H54 (cell line): ENCODE results near the gene TMEM139.
"Not testable (repeated sequence)": the region's sequence is repeated elsewhere in the genome, so short reads cannot be mapped to it uniquely, and the experiment has no call there.

Experiments
- DNase-seq: peaks from one replicate; pipeline ENCODE4 v3.0.0; 2011; ENCODE audit warnings: low spot score, mixed read lengths; ENCODE audit not compliant: insufficient read length
- FAIRE-seq: peaks from 3 replicates; lab custom pipeline; 2011; peaks lifted over from hg19 to GRCh38; lab: Jason Lieb, UNC
- POLR2A ChIP-seq: IDR thresholded peaks from 2 replicates; pipeline ENCODE4 v1.6.1; 2011; ENCODE audit warnings: low read depth, mild to moderate bottlenecking, low read length

The TMEM139 gene

DNA sequence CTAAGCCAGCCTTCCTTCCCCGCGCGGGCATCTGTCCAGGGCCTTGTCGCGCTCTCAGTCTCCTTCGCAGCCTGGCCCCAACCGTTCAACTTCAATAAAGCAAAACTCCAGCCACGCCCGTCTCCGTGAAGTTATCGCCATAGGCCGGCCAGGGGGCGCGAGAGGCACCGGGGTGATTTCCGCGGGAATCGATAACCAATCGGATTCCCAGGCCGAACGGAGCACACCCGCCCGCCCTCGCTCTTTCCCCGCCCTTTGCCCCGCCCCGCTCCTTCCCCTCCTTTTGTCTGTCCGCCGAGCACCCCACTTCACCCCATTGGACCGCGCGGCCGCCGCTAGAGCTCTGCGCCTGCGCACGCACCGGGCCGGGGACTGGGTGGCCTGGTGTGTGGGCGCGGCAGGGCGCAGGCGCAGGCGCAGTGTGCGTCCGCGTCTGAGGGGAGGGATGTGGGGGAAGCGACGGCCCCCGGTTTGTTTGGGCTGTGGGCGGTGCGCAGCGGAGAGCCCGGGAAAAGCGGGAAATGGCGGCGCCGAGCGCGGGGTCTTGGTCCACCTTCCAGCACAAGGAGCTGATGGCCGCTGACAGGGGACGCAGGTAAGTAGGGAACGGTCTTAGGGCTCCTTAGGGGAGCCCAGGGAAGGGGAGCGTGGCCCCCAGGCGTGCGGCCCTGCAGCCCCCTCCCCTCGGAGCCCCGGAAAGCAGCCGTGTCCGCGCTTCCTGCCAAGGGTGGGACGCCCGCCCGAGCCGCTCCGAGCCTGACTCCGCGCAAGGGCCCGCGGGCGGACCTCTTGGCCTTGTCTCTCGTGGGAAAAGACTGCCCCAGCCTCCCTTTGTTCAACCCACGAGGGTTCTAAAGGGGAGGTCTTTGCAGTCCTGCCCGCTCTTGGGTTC is 3.4 kb downstream of the TMEM139 start, which contains the start of gene CASP2:
Gene CASP2 (plus strand): TSS at position 417 of the 892 bp plus-strand sequence. CDS start 105 bp downstream, at position 522.
- DNase-seq (peak; percentile 97), FAIRE-seq (no peak)
- TF ChIP-seq POLR2A = peak; percentile 83

DNA sequence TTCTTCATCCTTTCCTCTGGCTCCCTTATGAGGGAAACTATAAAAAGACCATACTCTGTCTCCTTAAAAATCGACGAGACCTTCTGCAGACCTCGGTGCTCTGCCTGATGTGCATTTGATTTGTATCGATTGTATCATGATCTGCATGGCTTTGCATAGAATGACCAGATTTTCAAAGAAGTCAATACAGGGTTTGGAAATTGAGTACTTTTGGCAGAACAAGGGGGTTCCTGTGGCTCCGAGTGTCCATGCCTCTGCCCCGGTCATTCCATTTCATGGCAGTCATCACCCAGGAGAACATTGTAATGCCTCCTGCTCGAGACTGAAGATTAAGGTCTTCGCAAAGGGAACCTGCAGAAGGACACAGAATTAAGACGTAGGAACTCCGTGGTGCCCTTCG is 4.1 kb downstream of the TMEM139 start:
- DNase-seq (peak; percentile 15), FAIRE-seq (no peak)
- no peak for TF ChIP-seq POLR2A

GRCh38 chr7:143289421-143289820 is 4.7 kb downstream of the TMEM139 start:
- no peak for FAIRE-seq
- no peak for DNase-seq
- TF ChIP-seq POLR2A = no peak

- not testable (repeated sequence) for DNase-seq, FAIRE-seq
These were observed 5.1 kb downstream of the TMEM139 start for GRCh38 chr7:143289888-143290287.

- TF ChIP-seq POLR2A = no peak
- FAIRE-seq (no peak), DNase-seq (no peak)
These were observed 5.5 kb downstream of the TMEM139 start for GRCh38 chr7:143290293-143290692.

GRCh38 chr7:143292876-143293275 is 8.1 kb downstream of the TMEM139 start:
- no peak for TF ChIP-seq POLR2A
- DNase-seq (no peak), FAIRE-seq (no peak)

GRCh38 chr7:143295870-143296269 is 11.1 kb downstream of the TMEM139 start:
- no peak for TF ChIP-seq POLR2A
- DNase-seq (no peak), FAIRE-seq (no peak)

DNA sequence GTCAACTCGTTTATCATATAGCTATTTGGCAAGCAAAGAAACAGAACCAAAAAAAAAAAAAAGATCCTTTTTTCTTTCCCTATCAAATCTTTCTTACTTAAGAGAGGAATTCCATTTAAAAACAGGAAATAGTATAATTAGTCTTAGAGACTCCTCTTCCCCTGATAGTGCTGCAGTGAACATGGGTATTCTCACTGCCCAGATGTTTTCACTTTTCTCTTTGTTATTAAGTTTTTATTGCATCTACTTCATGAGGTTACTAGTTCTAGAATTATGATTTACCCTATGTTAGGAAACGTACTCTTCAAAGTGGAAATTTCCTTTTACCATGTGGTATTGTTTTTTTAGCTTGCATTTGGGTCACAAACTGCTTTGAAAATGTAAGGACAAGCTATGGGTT is 11.9 kb downstream of the TMEM139 start:
- FAIRE-seq (no peak), DNase-seq (no peak)
- no peak for TF ChIP-seq POLR2A

- DNase-seq (no peak), FAIRE-seq (no peak)
- TF ChIP-seq POLR2A = no peak
These were observed 14.6 kb downstream of the TMEM139 start for GRCh38 chr7:143299346-143299745.

- FAIRE-seq = no peak
- DNase-seq = peak; percentile 16
- TF ChIP-seq POLR2A = no peak
These were observed 15.1 kb downstream of the TMEM139 start for GRCh38 chr7:143299840-143300239.

GRCh38 chr7:143300959-143301935 is 16.5 kb downstream of the TMEM139 start:
- no peak for FAIRE-seq
- DNase-seq = no peak
- TF ChIP-seq POLR2A = no peak

- DNase-seq = no peak
These were observed 19.0 kb downstream of the TMEM139 start for GRCh38 chr7:143303733-143304132.

GRCh38 chr7:143304938-143305337 is 20.2 kb downstream of the TMEM139 start:
- TF ChIP-seq POLR2A = no peak
- FAIRE-seq = no peak
- DNase-seq = no peak

More at GRCh38 chr7:143303733-143304132, 19.0 kb downstream of the TMEM139 start:
- no peak for FAIRE-seq
- no peak for TF ChIP-seq POLR2A
